ENCODE measurements around the gene SNCAIP.

The SNCAIP gene

DNA sequence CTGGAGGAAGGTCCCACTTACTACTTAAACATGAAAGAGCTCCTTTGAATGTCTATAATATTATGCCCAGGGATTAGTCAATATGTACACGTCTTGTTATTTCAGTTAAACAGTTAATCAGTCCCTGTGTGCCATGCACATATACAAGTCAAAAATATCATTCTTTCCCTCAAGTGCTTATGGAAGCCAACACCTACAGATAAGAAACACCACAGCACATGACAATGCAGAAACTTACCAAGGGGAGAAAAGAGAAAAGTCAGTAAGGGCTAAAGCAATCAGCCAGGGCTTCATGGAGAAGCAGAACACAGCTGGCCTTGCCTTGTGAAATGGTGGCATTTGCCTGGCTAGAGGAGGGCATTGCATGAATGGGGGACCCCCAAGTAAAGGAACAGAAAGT, 88.3 kb downstream of the SNCAIP start:
- no peak for DNase-seq (ENCODE audit: low read depth)

DNA sequence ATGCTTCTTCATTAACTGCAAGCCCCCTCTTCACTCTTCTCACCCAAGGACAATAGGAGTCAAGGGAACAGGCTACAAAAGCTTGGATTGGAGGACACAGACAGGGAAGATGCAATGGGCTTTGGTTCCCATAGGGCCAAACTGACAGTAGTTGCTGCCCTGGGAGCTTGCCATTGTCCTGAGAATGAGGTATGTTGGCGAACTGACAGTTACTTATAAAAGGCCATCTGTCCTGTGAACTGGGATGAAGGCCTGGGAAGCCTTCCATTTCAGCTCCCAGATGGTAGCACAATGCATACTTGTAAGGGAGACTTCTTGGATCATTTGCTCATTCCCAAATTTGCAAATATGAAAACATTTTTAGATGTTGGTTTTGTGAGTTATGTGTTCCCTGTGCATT, 88.9 kb downstream of the SNCAIP start:
- no peak for DNase-seq (ENCODE audit: low read depth)

GRCh38 chr5:122401976-122402725, 90.1 kb downstream of the SNCAIP start:
- DNase-seq (ENCODE audit: low read depth) = no peak

GRCh38 chr5:122402955-122403685, 91.1 kb downstream of the SNCAIP start:
- no peak for DNase-seq (ENCODE audit: low read depth)

DNA sequence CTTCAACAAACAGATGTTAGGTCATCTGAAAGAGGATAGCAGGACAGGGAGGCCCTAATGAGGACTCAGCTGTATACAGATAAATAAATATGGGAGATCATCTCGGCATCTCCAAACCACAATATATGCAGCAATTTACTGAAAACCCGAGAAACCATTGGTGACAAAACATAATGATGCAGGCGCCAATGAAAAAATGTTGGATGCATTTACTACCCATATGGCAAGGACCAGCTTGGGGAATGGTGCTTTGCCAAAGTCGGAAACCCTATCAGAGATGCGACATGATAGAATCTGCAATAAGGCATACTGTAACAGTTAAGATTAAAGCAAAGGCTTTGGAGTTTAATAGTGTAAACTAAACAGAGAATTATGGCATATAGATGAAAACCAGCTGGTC, 92.0 kb downstream of the SNCAIP start:
- DNase-seq (ENCODE audit: low read depth) = no peak

GRCh38 chr5:122404653-122405362, 92.8 kb downstream of the SNCAIP start:
- no peak for DNase-seq (ENCODE audit: low read depth)

DNA sequence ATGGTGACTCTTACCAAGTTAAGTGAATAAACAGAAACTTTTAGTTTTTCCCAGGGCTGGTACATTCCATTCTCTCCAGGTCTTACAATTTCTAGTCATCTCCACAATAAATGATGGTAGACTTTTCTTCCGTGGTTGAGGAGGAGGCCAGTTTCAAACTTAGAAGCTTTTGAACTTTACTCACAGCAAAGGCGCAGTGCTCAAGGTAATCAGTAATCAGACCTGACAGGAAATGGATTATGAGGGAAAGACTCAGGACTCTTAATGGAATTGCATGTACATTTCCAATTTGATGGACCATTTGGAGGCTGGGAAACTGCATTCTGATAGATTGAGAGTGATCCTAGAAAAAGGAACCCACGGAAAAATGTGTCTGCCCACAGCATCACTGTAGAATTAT, 93.7 kb downstream of the SNCAIP start:
- peak; percentile 21 for DNase-seq (ENCODE audit: low read depth)

- DNase-seq (ENCODE audit: low read depth) = no peak
Observed at GRCh38 chr5:122406181-122406580, 94.1 kb downstream of the SNCAIP start.

GRCh38 chr5:122408592-122409224, 96.7 kb downstream of the SNCAIP start:
- peak; percentile 18 for DNase-seq (ENCODE audit: low read depth)

DNA sequence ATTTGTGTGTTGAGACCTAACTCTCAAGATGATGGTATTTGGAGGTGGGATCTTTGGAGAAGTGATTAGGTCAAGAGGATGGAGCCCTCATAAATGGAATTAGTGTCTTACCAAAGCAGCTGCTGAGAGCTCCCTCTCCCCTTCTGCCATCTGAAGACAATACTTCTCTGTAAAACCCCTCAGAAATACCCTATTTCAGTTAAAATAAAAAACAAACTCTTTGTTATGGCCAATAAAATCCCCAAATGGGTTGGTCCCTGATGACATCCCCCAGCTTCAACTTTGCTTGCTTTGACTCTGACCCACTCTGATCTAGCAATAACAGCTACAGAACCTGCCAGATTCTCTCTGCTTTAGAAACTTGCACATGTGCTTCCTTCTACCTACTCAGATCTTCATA, 100.9 kb downstream of the SNCAIP start:
- DNase-seq (ENCODE audit: low read depth) = no peak

- no peak for DNase-seq (ENCODE audit: low read depth)
Observed at GRCh38 chr5:122413722-122414121, 101.7 kb downstream of the SNCAIP start.

DNA sequence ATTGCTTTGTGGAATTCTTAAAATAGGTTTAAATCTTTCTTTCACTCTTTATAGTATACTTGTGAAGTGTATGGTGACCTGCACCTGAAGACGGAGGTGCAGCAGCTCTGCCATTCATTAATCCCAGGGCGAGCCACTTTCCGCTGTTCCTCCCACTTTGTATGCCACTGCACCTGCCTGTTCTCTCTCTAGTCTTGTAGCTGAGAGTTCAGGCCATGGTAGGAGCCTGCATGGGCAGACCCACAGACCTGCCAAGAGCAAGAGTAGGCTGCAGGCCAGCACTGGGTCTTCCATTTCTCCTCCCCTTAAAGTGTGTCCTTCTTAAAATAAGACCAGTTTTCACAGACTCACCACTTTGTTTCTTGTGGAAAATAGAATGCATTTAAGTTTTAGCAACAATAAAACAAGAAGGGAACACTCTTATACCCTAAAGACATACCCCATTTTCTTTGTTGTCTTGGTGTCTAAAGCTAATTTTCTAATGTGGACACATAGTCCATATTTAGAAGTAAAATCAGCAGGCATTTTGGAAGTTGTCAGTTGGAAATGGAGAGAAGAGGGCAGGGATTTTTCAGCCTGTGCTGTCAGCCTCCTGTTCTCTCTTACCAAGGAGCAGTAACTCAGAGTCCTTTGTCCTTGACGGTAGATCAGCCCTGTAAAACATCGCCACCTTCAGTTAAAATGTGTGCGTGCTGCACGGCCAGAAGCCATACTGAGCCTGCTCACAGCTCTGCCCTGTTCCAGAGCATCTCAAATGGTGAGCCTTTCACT, 103.2 kb downstream of the SNCAIP start:
- peak; percentile 74 for DNase-seq (ENCODE audit: low read depth)

GRCh38 chr5:122415801-122416120, 103.7 kb downstream of the SNCAIP start:
- DNase-seq (ENCODE audit: low read depth) = no peak

GRCh38 chr5:122419142-122419894, 107.3 kb downstream of the SNCAIP start:
- DNase-seq (ENCODE audit: low read depth) = no peak

- no peak for DNase-seq (ENCODE audit: low read depth)
Observed at GRCh38 chr5:122420091-122420490, 108.1 kb downstream of the SNCAIP start.

DNA sequence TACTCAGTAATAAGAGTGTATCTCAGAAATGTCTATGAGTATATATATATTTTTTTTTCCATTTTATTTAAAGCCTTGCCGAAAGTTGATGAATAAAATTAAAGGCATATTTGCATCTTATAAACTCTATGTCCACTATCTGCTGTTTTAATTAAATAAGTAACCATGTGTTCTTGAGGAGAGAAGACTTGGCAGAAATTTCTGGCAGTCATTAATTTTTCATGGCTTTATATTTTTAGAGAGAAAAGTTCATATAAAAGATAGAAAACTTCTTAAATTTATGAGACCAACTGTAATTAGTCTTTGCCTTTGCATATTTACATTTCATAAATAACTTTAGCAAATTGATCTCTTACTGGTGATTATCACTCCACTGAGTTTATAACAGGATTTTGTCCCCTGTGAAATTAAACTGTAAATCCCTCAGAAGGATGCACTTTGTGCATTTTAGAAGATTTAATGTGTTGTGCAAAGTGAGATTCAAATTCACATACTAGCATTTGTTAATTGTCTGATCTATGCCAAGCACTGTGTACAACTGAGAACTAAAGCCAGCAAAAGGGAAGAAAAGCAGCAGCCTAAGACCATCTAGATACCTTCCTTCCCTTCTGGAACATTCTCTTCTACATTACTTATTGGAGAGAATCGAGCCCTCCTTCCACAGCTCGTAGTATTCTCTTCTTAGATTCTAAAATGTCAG, 108.7 kb downstream of the SNCAIP start:
- DNase-seq (ENCODE audit: low read depth) = no peak

DNA sequence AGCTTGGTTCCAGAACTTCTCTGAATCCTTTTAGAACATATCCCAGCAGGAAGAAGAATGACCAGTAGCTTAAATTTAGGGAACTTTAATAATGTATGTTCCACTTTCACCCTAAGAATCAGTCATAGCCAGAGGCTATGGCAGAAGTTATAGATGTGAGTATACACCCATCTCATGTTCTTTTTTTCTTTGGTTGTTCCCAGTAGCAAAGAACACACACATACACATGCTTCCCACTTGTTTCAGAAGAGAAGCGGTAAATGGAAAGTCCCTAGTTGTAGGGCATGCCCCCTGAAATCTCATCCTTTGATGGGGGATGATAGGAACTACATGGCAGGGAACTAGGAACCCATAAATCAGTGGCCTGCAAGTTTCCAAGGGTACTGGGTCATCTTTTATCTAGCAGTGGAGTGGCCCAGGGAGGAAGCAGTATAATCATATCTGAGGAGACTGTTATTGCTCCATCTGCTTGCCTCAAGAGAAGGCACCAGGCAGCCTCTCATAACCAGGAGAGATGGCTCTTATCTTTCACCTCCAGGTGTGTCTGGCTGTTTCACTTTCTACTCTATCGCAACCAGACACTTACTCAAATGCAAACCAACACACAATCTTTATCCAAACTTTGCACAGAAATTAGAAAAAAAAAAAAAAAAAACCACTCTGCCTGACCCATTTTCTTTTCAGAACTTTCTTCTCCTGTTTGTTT, 109.5 kb downstream of the SNCAIP start:
- no peak for DNase-seq (ENCODE audit: low read depth)

DNA sequence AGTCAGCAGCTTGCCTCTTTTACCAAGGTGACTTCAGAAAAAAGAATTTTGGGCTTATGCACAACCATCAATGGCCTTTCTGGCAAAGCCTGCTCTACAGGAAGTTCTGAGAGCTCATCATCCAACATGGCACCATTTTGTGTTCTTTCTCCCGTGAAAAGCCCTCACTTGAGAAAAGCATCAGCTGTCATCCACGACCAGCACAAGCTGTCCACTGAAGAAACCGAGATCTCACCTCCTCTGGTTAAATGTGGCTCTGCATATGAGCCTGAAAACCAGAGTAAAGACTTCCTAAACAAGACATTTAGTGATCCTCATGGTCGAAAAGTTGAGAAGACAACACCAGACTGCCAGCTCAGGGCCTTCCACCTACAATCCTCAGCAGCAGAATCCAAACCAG, 111.2 kb downstream of the SNCAIP start:
- no peak for DNase-seq (ENCODE audit: low read depth)

DNA sequence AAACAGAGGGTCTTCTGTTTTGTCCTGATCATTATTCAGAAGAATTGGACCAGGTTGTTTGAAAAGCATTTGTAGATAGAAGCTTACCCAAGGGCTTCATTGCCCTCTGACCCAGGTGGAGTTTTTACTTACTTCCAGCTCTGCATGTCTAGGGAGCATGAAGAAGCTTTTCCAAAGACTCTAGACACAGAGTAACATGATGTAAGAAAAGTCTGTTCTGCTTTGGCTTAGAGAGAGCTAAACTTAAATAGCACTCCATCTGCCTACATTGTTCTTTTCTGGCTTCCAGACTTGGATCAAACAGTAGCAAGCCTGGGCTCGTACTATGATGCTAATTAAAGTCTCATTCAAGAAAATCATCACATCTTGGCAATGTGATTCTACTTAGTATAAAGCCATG, 112.1 kb downstream of the SNCAIP start:
- no peak for DNase-seq (ENCODE audit: low read depth)

- no peak for DNase-seq (ENCODE audit: low read depth)
Observed at GRCh38 chr5:122426301-122426700, 114.3 kb downstream of the SNCAIP start.

All from amniotic epithelial cell (primary cell).